ENCODE results near the gene CD3E.

- TF ChIP-seq POLR2AphosphoS5 (IDR thresholded peaks at IDR 0.05) (no peak), CTCF (IDR thresholded peaks at IDR 0.05) (no peak), POLR2A (IDR thresholded peaks at IDR 0.05) (no peak), EP300 (IDR thresholded peaks at IDR 0.05) (no peak)
Observed at GRCh38 chr11:118328745-118329144, 24.2 kb downstream of the CD3E start.

Measured in upper lobe of left lung (tissue), 4 donors.